CD4-positive, CD25-positive, alpha-beta regulatory T cell (primary cell): ENCODE data around the gene OLIG2. TPM values are rescaled to one million over a fixed set of nuclear protein-coding genes. Genes with fewer than 3 reads are reported as not detected.

ENCODE experiments used
- polyA plus RNA-seq, 4 donors: library from polyadenylated mRNA; unstranded; fragments of 300-500 nt; fragmentation: Illumina TruSeq; gene quantifications; one replicate each; pipeline ENCODE4 v1.2.3, GENCODE V29; 2021
- total RNA-seq: library from RNA; stranded (reverse); gene quantifications from one replicate; pipeline ENCODE4 v1.2.3, GENCODE V29; 2022

OLIG2 gene
- total and polyA plus RNA-seq, 5 donors from 2014 or later, result not detected

Other genes starting within 250 kb of the OLIG2 start
- gene OLIG1, start 44.2 kb downstream of the OLIG2 start, total RNA-seq, result not detected
- not detected for gene OLIG1, start 44.2 kb downstream of the OLIG2 start, polyA plus RNA-seq
- gene IFNAR2, start 204.0 kb downstream of the OLIG2 start, total RNA-seq, result 56.9 TPM
- 100 to 1,000 TPM; 110 to 121 (median 111) TPM for gene IFNAR2, start 204.0 kb downstream of the OLIG2 start, polyA plus RNA-seq
- gene IL10RB, start 240.4 kb downstream of the OLIG2 start, total RNA-seq, result 30.9 TPM
- 100 to 1,000 TPM in 1 of 4 donors, 10 to 100 TPM in 3; 72.3 to 105 (median 84.9) TPM for gene IL10RB, start 240.4 kb downstream of the OLIG2 start, polyA plus RNA-seq